HepG2 (cell line): ENCODE measurements around the gene TRIM10. TPM values are rescaled to one million over a fixed set of nuclear protein-coding genes. Genes with fewer than 3 reads are reported as not detected.
A peak's percentile ranks its signal among the peaks of the same experiment; 100 is the strongest.

ENCODE experiments used
- CREM ChIP-seq, 2 experiments: sonication (generic) in 1 of 2; formaldehyde crosslinking in 1 of 2; IDR thresholded peaks; 2 replicates each; pipeline versions ENCODE4 v1.4.0 to v1.6.1; 2016 to 2020; ENCODE audit warnings: antibody characterized with exemption in 1 of 2, mild to moderate bottlenecking in 1 of 2, missing genetic modification reagents in 1 of 2
- FOXM1 ChIP-seq: sonication (generic); formaldehyde crosslinking; IDR thresholded peaks from 2 replicates; pipeline ENCODE4 v1.5.0; 2020; ENCODE audit warnings: missing genetic modification reagents
- HNF4A ChIP-seq: sonication (generic); formaldehyde crosslinking; IDR thresholded peaks from 2 replicates; pipeline ENCODE4 v1.4.0; 2020; ENCODE audit warnings: missing genetic modification reagents
- PRPF4 ChIP-seq: fragments of 200-400 bp; formaldehyde crosslinking; IDR thresholded peaks from 2 replicates; pipeline ENCODE4 v1.6.1; 2016; ENCODE audit warnings: low read length, low read depth; ENCODE audit not compliant: poor library complexity, severe bottlenecking
- TBX3 ChIP-seq: fragments of 450-650 bp; IDR thresholded peaks from 2 replicates; pipeline ENCODE4 v1.6.1; 2017; ENCODE audit warnings: antibody characterized with exemption, mild to moderate bottlenecking, inconsistent platforms, borderline replicate concordance
- ZNF224 ChIP-seq: sonication (generic); formaldehyde crosslinking; IDR thresholded peaks from 2 replicates; pipeline ENCODE4 v1.5.0; 2020; ENCODE audit warnings: mild to moderate bottlenecking, missing genetic modification reagents
- ZNF530 ChIP-seq: sonication (generic); formaldehyde crosslinking; IDR thresholded peaks from 2 replicates; pipeline ENCODE4 v1.5.0; 2020; ENCODE audit warnings: low read depth, mild to moderate bottlenecking, missing genetic modification reagents
- ZNF569 ChIP-seq: sonication (generic); formaldehyde crosslinking; IDR thresholded peaks from 2 replicates; pipeline ENCODE4 v1.5.0; 2020; ENCODE audit warnings: mild to moderate bottlenecking, missing genetic modification reagents, moderate library complexity, borderline replicate concordance
- ZNF792 ChIP-seq: IDR thresholded peaks from 2 replicates; pipeline ENCODE4 v1.6.1; 2016
- polyA plus RNA-seq, 8 experiments: library from polyadenylated mRNA; depleted of rRNA in 3 of 8; stranded (reverse) in 7 of 8; unstranded in 1 of 8; fragments of >200 nt; fragmentation: Illumina TruSeq in 4 of 8; extraction: Trizol in 4 of 8; gene quantifications; 2 replicates each; pipeline versions ENCODE4 v1.2.1 to v1.2.3, GENCODE V29; 2011 to 2016; ENCODE audit warnings: low read depth in 4 of 8, missing spikeins in 1 of 8, mixed read lengths in 1 of 8; ENCODE audit not compliant: insufficient read depth in 1 of 8
- total RNA-seq, 5 experiments: library from RNA; depleted of rRNA; stranded (reverse); fragments of >200 nt; fragmentation: Illumina TruSeq; extraction: Trizol; gene quantifications; 2 replicates each; pipeline ENCODE4 v1.2.3, GENCODE V29; 2016; ENCODE audit warnings: low read depth in 1 of 5
- TF ChIP-seq, protein P1 (sequence below), 2 experiments: sonication (generic) in 1 of 2; formaldehyde crosslinking in 1 of 2; IDR thresholded peaks; 2 replicates each; pipeline versions ENCODE4 v1.6.1 to v1.9.0; 2014 to 2022; ENCODE audit warnings: antibody characterized with exemption in 1 of 2, borderline replicate concordance in 1 of 2, inconsistent platforms in 1 of 2, low read depth in 1 of 2, missing genetic modification reagents in 1 of 2
- TF ChIP-seq, protein P2 (sequence below): IDR thresholded peaks from 2 replicates; pipeline ENCODE4 v1.6.1; 2016; ENCODE audit warnings: control low read depth
- TF ChIP-seq, protein P3 (sequence below): IDR thresholded peaks from 2 replicates; pipeline ENCODE4 v1.4.0; 2020; ENCODE audit warnings: mild to moderate bottlenecking, missing genetic modification reagents
- TF ChIP-seq, protein P4 (sequence below): sonication (generic); formaldehyde crosslinking; IDR thresholded peaks from 2 replicates; pipeline ENCODE4 v1.5.0; 2020; ENCODE audit warnings: mild to moderate bottlenecking, missing genetic modification reagents, borderline replicate concordance
- TF ChIP-seq, protein P5 (sequence below): IDR thresholded peaks from 2 replicates; pipeline ENCODE4 v1.6.1; 2016; ENCODE audit warnings: mild to moderate bottlenecking

The TRIM10 gene
- total and polyA plus RNA-seq, 2 of the 13 experiments (the other 11 are each of a cell fraction or from before 2014, with no cell fraction given) = 4.1 to 6.8 TPM

DNA sequence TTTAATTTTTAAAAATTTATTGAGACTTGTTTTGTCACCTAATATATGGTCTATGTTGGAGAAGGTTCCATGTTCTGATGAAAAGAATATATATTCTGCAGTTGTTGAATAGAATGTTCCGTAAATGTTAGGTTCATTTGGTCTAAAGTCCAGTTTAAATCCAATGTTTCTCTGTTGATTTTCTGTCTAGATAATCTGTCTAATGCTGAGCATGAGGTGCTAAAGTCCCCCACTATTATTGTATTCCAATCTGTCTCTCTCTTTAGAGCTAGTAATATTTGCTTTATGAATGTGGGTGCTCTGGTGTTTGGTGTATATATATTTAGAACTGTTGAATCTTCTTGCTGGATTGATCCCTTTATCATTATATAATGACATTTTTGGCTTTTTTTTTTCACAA lies 17.8 kb upstream of the TRIM10 start (continued):
- TF ChIP-seq, protein P1, sequence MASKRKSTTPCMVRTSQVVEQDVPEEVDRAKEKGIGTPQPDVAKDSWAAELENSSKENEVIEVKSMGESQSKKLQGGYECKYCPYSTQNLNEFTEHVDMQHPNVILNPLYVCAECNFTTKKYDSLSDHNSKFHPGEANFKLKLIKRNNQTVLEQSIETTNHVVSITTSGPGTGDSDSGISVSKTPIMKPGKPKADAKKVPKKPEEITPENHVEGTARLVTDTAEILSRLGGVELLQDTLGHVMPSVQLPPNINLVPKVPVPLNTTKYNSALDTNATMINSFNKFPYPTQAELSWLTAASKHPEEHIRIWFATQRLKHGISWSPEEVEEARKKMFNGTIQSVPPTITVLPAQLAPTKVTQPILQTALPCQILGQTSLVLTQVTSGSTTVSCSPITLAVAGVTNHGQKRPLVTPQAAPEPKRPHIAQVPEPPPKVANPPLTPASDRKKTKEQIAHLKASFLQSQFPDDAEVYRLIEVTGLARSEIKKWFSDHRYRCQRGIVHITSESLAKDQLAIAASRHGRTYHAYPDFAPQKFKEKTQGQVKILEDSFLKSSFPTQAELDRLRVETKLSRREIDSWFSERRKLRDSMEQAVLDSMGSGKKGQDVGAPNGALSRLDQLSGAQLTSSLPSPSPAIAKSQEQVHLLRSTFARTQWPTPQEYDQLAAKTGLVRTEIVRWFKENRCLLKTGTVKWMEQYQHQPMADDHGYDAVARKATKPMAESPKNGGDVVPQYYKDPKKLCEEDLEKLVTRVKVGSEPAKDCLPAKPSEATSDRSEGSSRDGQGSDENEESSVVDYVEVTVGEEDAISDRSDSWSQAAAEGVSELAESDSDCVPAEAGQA (IDR thresholded peaks at IDR 0.05; ENCODE audit: low read depth) = no peak
- TF ChIP-seq, protein P1 (CRISPR knock-in tag; IDR thresholded peaks at IDR 0.05; ENCODE audit: borderline replicate concordance) = no peak
- peak; percentile 51; the same call in 1 of the 2 replicates for TF ChIP-seq TBX3
- TF ChIP-seq, protein P2, sequence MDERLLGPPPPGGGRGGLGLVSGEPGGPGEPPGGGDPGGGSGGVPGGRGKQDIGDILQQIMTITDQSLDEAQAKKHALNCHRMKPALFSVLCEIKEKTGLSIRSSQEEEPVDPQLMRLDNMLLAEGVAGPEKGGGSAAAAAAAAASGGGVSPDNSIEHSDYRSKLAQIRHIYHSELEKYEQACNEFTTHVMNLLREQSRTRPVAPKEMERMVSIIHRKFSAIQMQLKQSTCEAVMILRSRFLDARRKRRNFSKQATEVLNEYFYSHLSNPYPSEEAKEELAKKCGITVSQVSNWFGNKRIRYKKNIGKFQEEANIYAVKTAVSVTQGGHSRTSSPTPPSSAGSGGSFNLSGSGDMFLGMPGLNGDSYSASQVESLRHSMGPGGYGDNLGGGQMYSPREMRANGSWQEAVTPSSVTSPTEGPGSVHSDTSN (CRISPR knock-in tag) = no peak
- TF ChIP-seq PRPF4 = no peak
- peak; percentile 72 for TF ChIP-seq HNF4A (CRISPR knock-in tag)
- TF ChIP-seq, protein P3, sequence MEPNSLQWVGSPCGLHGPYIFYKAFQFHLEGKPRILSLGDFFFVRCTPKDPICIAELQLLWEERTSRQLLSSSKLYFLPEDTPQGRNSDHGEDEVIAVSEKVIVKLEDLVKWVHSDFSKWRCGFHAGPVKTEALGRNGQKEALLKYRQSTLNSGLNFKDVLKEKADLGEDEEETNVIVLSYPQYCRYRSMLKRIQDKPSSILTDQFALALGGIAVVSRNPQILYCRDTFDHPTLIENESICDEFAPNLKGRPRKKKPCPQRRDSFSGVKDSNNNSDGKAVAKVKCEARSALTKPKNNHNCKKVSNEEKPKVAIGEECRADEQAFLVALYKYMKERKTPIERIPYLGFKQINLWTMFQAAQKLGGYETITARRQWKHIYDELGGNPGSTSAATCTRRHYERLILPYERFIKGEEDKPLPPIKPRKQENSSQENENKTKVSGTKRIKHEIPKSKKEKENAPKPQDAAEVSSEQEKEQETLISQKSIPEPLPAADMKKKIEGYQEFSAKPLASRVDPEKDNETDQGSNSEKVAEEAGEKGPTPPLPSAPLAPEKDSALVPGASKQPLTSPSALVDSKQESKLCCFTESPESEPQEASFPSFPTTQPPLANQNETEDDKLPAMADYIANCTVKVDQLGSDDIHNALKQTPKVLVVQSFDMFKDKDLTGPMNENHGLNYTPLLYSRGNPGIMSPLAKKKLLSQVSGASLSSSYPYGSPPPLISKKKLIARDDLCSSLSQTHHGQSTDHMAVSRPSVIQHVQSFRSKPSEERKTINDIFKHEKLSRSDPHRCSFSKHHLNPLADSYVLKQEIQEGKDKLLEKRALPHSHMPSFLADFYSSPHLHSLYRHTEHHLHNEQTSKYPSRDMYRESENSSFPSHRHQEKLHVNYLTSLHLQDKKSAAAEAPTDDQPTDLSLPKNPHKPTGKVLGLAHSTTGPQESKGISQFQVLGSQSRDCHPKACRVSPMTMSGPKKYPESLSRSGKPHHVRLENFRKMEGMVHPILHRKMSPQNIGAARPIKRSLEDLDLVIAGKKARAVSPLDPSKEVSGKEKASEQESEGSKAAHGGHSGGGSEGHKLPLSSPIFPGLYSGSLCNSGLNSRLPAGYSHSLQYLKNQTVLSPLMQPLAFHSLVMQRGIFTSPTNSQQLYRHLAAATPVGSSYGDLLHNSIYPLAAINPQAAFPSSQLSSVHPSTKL = 0 out of 2 replicates have a peak, but pooled peaks have one; percentile 16
- TF ChIP-seq ZNF530 (CRISPR knock-in tag) = no peak
- TF ChIP-seq, protein P4, sequence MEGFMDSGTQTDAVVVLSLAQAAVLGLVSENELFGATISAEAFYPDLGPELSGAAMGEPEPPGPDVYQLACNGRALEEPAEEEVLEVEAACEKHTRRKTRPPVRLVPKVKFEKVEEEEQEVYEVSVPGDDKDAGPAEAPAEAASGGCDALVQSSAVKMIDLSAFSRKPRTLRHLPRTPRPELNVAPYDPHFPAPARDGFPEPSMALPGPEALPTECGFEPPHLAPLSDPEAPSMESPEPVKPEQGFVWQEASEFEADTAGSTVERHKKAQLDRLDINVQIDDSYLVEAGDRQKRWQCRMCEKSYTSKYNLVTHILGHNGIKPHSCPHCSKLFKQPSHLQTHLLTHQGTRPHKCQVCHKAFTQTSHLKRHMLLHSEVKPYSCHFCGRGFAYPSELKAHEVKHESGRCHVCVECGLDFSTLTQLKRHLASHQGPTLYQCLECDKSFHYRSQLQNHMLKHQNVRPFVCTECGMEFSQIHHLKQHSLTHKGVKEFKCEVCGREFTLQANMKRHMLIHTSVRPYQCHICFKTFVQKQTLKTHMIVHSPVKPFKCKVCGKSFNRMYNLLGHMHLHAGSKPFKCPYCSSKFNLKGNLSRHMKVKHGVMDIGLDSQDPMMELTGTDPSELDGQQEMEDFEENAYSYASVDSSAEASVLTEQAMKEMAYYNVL (CRISPR knock-in tag) = no peak
- TF ChIP-seq FOXM1 (CRISPR knock-in tag) = no peak
- no peak for TF ChIP-seq ZNF792 (CRISPR knock-in tag)
- TF ChIP-seq ZNF224 (CRISPR knock-in tag) = no peak
- TF ChIP-seq ZNF569 (CRISPR knock-in tag) = no peak
- TF ChIP-seq CREM (IDR thresholded peaks at IDR 0.05) = 0 out of 2 replicates have a peak, but pooled peaks have one; percentile 11
- TF ChIP-seq CREM (CRISPR knock-in tag; IDR thresholded peaks at IDR 0.05) = no peak
- TF ChIP-seq, protein P5, sequence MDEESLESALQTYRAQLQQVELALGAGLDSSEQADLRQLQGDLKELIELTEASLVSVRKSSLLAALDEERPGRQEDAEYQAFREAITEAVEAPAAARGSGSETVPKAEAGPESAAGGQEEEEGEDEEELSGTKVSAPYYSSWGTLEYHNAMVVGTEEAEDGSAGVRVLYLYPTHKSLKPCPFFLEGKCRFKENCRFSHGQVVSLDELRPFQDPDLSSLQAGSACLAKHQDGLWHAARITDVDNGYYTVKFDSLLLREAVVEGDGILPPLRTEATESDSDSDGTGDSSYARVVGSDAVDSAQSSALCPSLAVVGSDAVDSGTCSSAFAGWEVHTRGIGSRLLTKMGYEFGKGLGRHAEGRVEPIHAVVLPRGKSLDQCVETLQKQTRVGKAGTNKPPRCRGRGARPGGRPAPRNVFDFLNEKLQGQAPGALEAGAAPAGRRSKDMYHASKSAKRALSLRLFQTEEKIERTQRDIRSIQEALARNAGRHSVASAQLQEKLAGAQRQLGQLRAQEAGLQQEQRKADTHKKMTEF (CRISPR knock-in tag) = no peak
